ENCODE results near the gene MORN1. TPM values are rescaled to one million over a fixed set of nuclear protein-coding genes. Genes with fewer than 3 reads are reported as not detected.

The MORN1 gene
- total and polyA plus RNA-seq, 2 of the 4 experiments (the other 2 are of a cell fraction), result 3.0 to 4.2 TPM

- H3K79me1 ChIP-seq (ENCODE audit: low read depth in 1 of 2, low read length in 2 of 2), result peaks cover 0 to 14% of the 10 kb centered on the region in 2 experiments; a peak in 1 of 4 replicates
- intact Hi-C loops (cut with micrococcal nuclease) (loop anchor here (10.0 kb wide), 1 partner anchor 897 kb away; no protein-coding TSS in a partner anchor), dilution Hi-C loops (cut with HindIII; ENCODE audit: low sequenced_read_pairs, unreplicated experiment) (no loop called here), in situ Hi-C loops (cut with MboI; ENCODE audit: low sequenced_read_pairs) (loop anchor here (25.0 kb wide), 1 partner anchor 894 kb away; no protein-coding TSS in a partner anchor)
- H3K23ac ChIP-seq (ENCODE audit: low read depth, low read length), result no peak overlapping the region
- TF ChIP-seq SMC3 (IDR thresholded peaks at IDR 0.05; ENCODE audit: low read depth, low read length) (no peak), FOS (IDR thresholded peaks at IDR 0.05; ENCODE audit: low read depth, low read length) (no peak), ELK1 (IDR thresholded peaks at IDR 0.05; ENCODE audit: borderline replicate concordance, low read depth, low read length) (no peak), USF2 (IDR thresholded peaks at IDR 0.05; ENCODE audit: low read depth, low read length) (no peak), NFE2L2 (IDR thresholded peaks at IDR 0.05; ENCODE audit: low read depth, low read length) (no peak), CTCF (conservative IDR thresholded peaks at IDR 0.05; ENCODE audit: low read depth, low read length) (no peak), RCOR1 (IDR thresholded peaks at IDR 0.05; ENCODE audit: insufficient replicate concordance, low read length) (no peak), MAZ (IDR thresholded peaks at IDR 0.05; ENCODE audit: borderline replicate concordance, low read depth, low read length) (no peak), POLR2A (IDR thresholded peaks at IDR 0.05; ENCODE audit: low read depth, low read length) (no peak), RAD21 (IDR thresholded peaks at IDR 0.05; ENCODE audit: low read length) (no peak), CEBPB (IDR thresholded peaks at IDR 0.05; ENCODE audit: low read depth, low read length) (no peak), MXI1 (IDR thresholded peaks at IDR 0.05; ENCODE audit: borderline replicate concordance, low read depth, low read length) (no peak), MAFK (IDR thresholded peaks at IDR 0.05; ENCODE audit: low read depth, low read length) (no peak), BHLHE40 (IDR thresholded peaks at IDR 0.05; ENCODE audit: low read depth, low read length) (no peak), CHD1 (IDR thresholded peaks at IDR 0.05; ENCODE audit: low read depth, low read length) (no peak), RFX5 (IDR thresholded peaks at IDR 0.05; ENCODE audit: low read depth, low read length) (no peak)
- no peak overlapping the region for H4K8ac ChIP-seq (ENCODE audit: low read depth in 2 of 2, low read length in 2 of 2)
- ATAC-seq (ENCODE audit: low read depth), result no peak
- H3K4me1 ChIP-seq (ENCODE audit: control insufficient read depth, insufficient read depth, low read length), result peaks cover 9% of the 10 kb centered on the region
- DNase-seq, result no peak
- ChIA-PET POLR2A (ENCODE audit: unreplicated experiment) (no interaction called here), CTCF (interaction anchor here (1.4 kb wide), 1 partner anchor 1006 kb away, joined by 5 read pairs; no protein-coding TSS in a partner anchor)
- H2AFZ ChIP-seq (replicated peaks; ENCODE audit: low read length, poor library complexity), result no peak overlapping the region
- H2AK5ac ChIP-seq (ENCODE audit: low read depth, low read length), result no peak overlapping the region
- no peaks in the 10 kb centered on the region for H4K20me1 ChIP-seq (ENCODE audit: insufficient read depth, low read length)
- H3K14ac ChIP-seq (replicated peaks; ENCODE audit: low read depth, low read length), result no peak overlapping the region
- no peak overlapping the region for H3K27ac ChIP-seq (ENCODE audit: insufficient read depth, low read length)
- H3K27me3 ChIP-seq (ENCODE audit: control insufficient read depth, insufficient read depth, low read length), result peaks cover 5% of the 10 kb centered on the region; the same call in 1 of the 2 replicates
- H2BK5ac ChIP-seq (ENCODE audit: low read depth, low read length, poor library complexity, severe bottlenecking), result no peak overlapping the region
- no peak overlapping the region for H3K56ac ChIP-seq (ENCODE audit: extremely low read depth, insufficient read depth, low read length)
- H4K91ac ChIP-seq (ENCODE audit: insufficient read depth, low read depth, low read length), result no peak overlapping the region
- no peak overlapping the region for H2BK15ac ChIP-seq (ENCODE audit: low read depth, low read length)
- H3K4me3 ChIP-seq (ENCODE audit: insufficient read depth, low read depth, low read length), result no peak overlapping the region
- H3K4me2 ChIP-seq (ENCODE audit: low read depth, low read length), result no peak overlapping the region
- no peak overlapping the region for H2BK20ac ChIP-seq (ENCODE audit: low read depth, low read length)
- H3K9me3 ChIP-seq (ENCODE audit: control insufficient read depth, insufficient read depth, low read length), result peaks cover 2% of the 10 kb centered on the region; the same call in 1 of the 2 replicates
- H4K5ac ChIP-seq (ENCODE audit: low read depth, low read length), result no peak overlapping the region
- no peaks in the 10 kb centered on the region for H3K36me3 ChIP-seq (ENCODE audit: control insufficient read depth, insufficient read depth, low read length)
- no peak overlapping the region for H3K4ac ChIP-seq (ENCODE audit: low read depth, low read length)
- no peaks in the 10 kb centered on the region for H3K9me1 ChIP-seq (ENCODE audit: insufficient read depth, low read length)
- H3K9ac ChIP-seq (ENCODE audit: low read depth, low read length), result no peak overlapping the region
- no peak overlapping the region for H2BK120ac ChIP-seq (ENCODE audit: low read depth, low read length)
- 66% methylated on average over 12 of the region's 14 CpGs; no CpG with 5 or more reads in 1 of the 2 experiments for WGBS, 2 experiments (ENCODE audit: extremely low coverage in 2 of 2, insufficient read length in 1 of 2)
- no peak overlapping the region for H2AK9ac ChIP-seq (replicated peaks; ENCODE audit: low read depth, low read length, poor library complexity)
- no TSS peak for BruUV-seq (replicated peaks)
- no peak overlapping the region for H3K18ac ChIP-seq (ENCODE audit: low read depth, low read length)
Measured at GRCh38 chr1:2417833-2418225, 26.5 kb upstream of the MORN1 start.

Measured in IMR-90 (cell line).